H1 (cell line): ENCODE results near the gene WASF3.

Experiments
- CTCF ChIP-seq, 3 experiments: IDR thresholded peaks; 1 replicate in 2 of 3; 2 replicates in 1 of 3; pipeline versions ENCODE4 v1.5.1 to v1.6.1; 2011; ENCODE audit warnings: low read length in 3 of 3, mild to moderate bottlenecking in 3 of 3, inconsistent platforms in 2 of 3, low read depth in 1 of 3, moderate library complexity in 1 of 3; ENCODE audit not compliant: insufficient read depth in 1 of 3; ENCODE audit errors: control extremely low read depth in 1 of 3
- EP300 ChIP-seq, 2 experiments: IDR thresholded peaks; 1 replicate in 1 of 2; 2 replicates in 1 of 2; pipeline ENCODE4 v1.6.1; 2011 to 2012; ENCODE audit warnings: low read depth in 2 of 2, low read length in 2 of 2, mild to moderate bottlenecking in 2 of 2, borderline replicate concordance in 1 of 2, inconsistent platforms in 1 of 2, moderate library complexity in 1 of 2
- POLR2AphosphoS5 ChIP-seq: IDR thresholded peaks from 2 replicates; pipeline ENCODE4 v1.6.1; 2011; ENCODE audit warnings: low read depth, low read length

- no peak for TF ChIP-seq EP300 (IDR thresholded peaks at IDR 0.05; ENCODE audit: borderline replicate concordance in 1 of 2, low read depth in 2 of 2, low read length in 2 of 2)
- TF ChIP-seq POLR2AphosphoS5 = no peak
- no peak for TF ChIP-seq CTCF (IDR thresholded peaks at IDR 0.05; ENCODE audit: control extremely low read depth in 1 of 3, insufficient read depth in 1 of 3, low read depth in 1 of 3, low read length in 3 of 3)
Observed at GRCh38 chr13:26571518-26571917, 14.0 kb downstream of the WASF3 start.
